Fibroblast of lung (primary cell): ENCODE data around the gene SRPK1. TPM values are rescaled to one million over a fixed set of nuclear protein-coding genes. Genes with fewer than 3 reads are reported as not detected.

Experiments used
- DNase-seq, 2 donors: peaks; one replicate each; pipeline versions ENCODE4 v3.0.0 to v3.0.0-alpha.2; 2010; ENCODE audit warnings: low read depth in 2 of 2
- H2AFZ ChIP-seq: 2 replicates; pipeline ENCODE4 v1.5.1; 2012; ENCODE audit warnings: low read length, control low read depth, inconsistent platforms
- H3K27ac ChIP-seq: 2 replicates; pipeline ENCODE4 v1.5.1; 2011; ENCODE audit warnings: low read length, control low read depth; ENCODE audit not compliant: insufficient read depth
- H3K27me3 ChIP-seq: 2 replicates; pipeline ENCODE4 v1.5.1; 2011; ENCODE audit warnings: mild to moderate bottlenecking, low read length; ENCODE audit not compliant: control insufficient read depth, insufficient read depth
- H3K36me3 ChIP-seq: 2 replicates; pipeline ENCODE4 v1.5.1; 2011; ENCODE audit warnings: low read length; ENCODE audit not compliant: control insufficient read depth, insufficient read depth
- H3K4me1 ChIP-seq: 2 replicates; pipeline ENCODE4 v1.5.1; 2011; ENCODE audit warnings: low read length; ENCODE audit not compliant: control insufficient read depth, insufficient read depth; ENCODE audit errors: extremely low read depth
- H3K4me2 ChIP-seq: 2 replicates; pipeline ENCODE4 v1.5.1; 2011; ENCODE audit warnings: low read length, control low read depth; ENCODE audit not compliant: insufficient read depth; ENCODE audit errors: extremely low read depth
- H3K4me3 ChIP-seq, 4 experiments: fragments of 200-600 bp in 1 of 4; sonication (generic) in 1 of 4; replicated peaks in 1 of 4; 2 replicates each; pipeline ENCODE4 v1.5.1; 2011 to 2016; ENCODE audit warnings: low read length in 4 of 4, low read depth in 3 of 4, mild to moderate bottlenecking in 3 of 4, control low read depth in 2 of 4, inconsistent platforms in 1 of 4, mixed read lengths in 1 of 4; ENCODE audit not compliant: insufficient read depth in 1 of 4; ENCODE audit errors: control extremely low read depth in 1 of 4
- H3K79me2 ChIP-seq: 2 replicates; pipeline ENCODE4 v1.5.1; 2012; ENCODE audit warnings: mild to moderate bottlenecking, low read length, inconsistent platforms; ENCODE audit not compliant: control insufficient read depth, insufficient read depth
- H3K9ac ChIP-seq: 2 replicates; pipeline ENCODE4 v1.5.1; 2011; ENCODE audit warnings: mild to moderate bottlenecking, low read length, control low read depth; ENCODE audit not compliant: insufficient read depth
- H3K9me3 ChIP-seq: 2 replicates; pipeline ENCODE4 v1.5.1; 2012; ENCODE audit warnings: low read depth, low read length; ENCODE audit not compliant: control insufficient read depth, insufficient read depth
- H4K20me1 ChIP-seq: 2 replicates; pipeline ENCODE4 v1.5.1; 2011; ENCODE audit warnings: low read length; ENCODE audit not compliant: control insufficient read depth, insufficient read depth; ENCODE audit errors: extremely low read depth
- CTCF ChIP-seq, 2 donors: IDR thresholded peaks in 1 of 2; conservative IDR thresholded peaks in 1 of 2; 1 replicate in 1 of 2; 2 replicates in 1 of 2; pipeline ENCODE4 v1.5.1; 2011 to 2012; ENCODE audit warnings: low read length in 2 of 2, control low read depth in 1 of 2, inconsistent platforms in 1 of 2, low read depth in 1 of 2, mild to moderate bottlenecking in 1 of 2
- EZH2 ChIP-seq: IDR thresholded peaks from 2 replicates; pipeline ENCODE4 v1.5.1; 2012; ENCODE audit warnings: low read length, control low read depth, mild to moderate bottlenecking; ENCODE audit errors: missing control alignments
- polyA plus RNA-seq, 2 donors: library from polyadenylated mRNA; depleted of rRNA in 1 of 2; stranded (reverse) in 1 of 2; unstranded in 1 of 2; fragments of >200 nt; gene quantifications; 2 replicates each; pipeline ENCODE4 v1.2.1, GENCODE V29; 2011 to 2012; ENCODE audit warnings: missing spikeins in 1 of 2
- total RNA-seq: library from RNA; depleted of rRNA; stranded (reverse); fragments of >200 nt; gene quantifications from 2 replicates; pipeline ENCODE4 v1.2.1, GENCODE V29; 2014

The SRPK1 gene
- total and polyA plus RNA-seq, 2 donors (not counting 1 experiment from before 2014, with no cell fraction given) = 22.2 to 44.8 TPM

- H3K9me3 ChIP-seq = no peaks in the 10 kb centered on the region
- no peak for DNase-seq
- H3K36me3 ChIP-seq = peaks cover 2% of the 10 kb centered on the region
- TF ChIP-seq CTCF (conservative IDR thresholded peaks at IDR 0.05 in 1 of 2, IDR thresholded peaks at IDR 0.05 in 1 of 2; ENCODE audit: low read depth in 1 of 2, low read length in 2 of 2) (no peak), EZH2 (no peak)
- H3K9ac ChIP-seq = no peak overlapping the region
- no peaks in the 10 kb centered on the region for H3K27me3 ChIP-seq
- H3K27ac ChIP-seq = no peak overlapping the region
- no peaks in the 10 kb centered on the region for H3K4me1 ChIP-seq
- H4K20me1 ChIP-seq = no peaks in the 10 kb centered on the region
- H3K4me2 ChIP-seq = no peak overlapping the region
- no peak overlapping the region for H3K4me3 ChIP-seq
- H3K79me2 ChIP-seq = no peaks in the 10 kb centered on the region
- no peak overlapping the region for H2AFZ ChIP-seq
Observed at GRCh38 chr6:35839019-35839418, 81.9 kb downstream of the SRPK1 start.

- Histone ChIP-seq H2AFZ (no peak overlapping the region), H3K27me3 (no peaks in the 10 kb centered on the region), H3K9me3 (no peaks in the 10 kb centered on the region), H3K4me1 (no peaks in the 10 kb centered on the region), H3K4me3 (no peak overlapping the region), H3K79me2 (no peaks in the 10 kb centered on the region), H3K4me2 (no peak overlapping the region), H3K36me3 (no peaks in the 10 kb centered on the region), H3K27ac (no peak overlapping the region), H4K20me1 (no peaks in the 10 kb centered on the region), H3K9ac (no peak overlapping the region)
- peak in 1 of 2 donors; percentile 11 for DNase-seq
- TF ChIP-seq CTCF (conservative IDR thresholded peaks at IDR 0.05 in 1 of 2, IDR thresholded peaks at IDR 0.05 in 1 of 2; ENCODE audit: low read depth in 1 of 2, low read length in 2 of 2) (no peak), EZH2 (no peak)
Observed at GRCh38 chr6:35833536-35833935, 87.4 kb downstream of the SRPK1 start.

GRCh38 chr6:35831257-35832007, 89.5 kb downstream of the SRPK1 start:
- no peak overlapping the region for H3K9ac ChIP-seq
- no peaks in the 10 kb centered on the region for H3K9me3 ChIP-seq
- H3K27ac ChIP-seq = no peak overlapping the region
- H3K79me2 ChIP-seq = no peaks in the 10 kb centered on the region
- H2AFZ ChIP-seq = no peak overlapping the region
- TF ChIP-seq EZH2 (no peak), CTCF (conservative IDR thresholded peaks at IDR 0.05 in 1 of 2, IDR thresholded peaks at IDR 0.05 in 1 of 2; ENCODE audit: low read depth in 1 of 2, low read length in 2 of 2) (no peak)
- no peaks in the 10 kb centered on the region for H3K36me3 ChIP-seq
- H3K4me2 ChIP-seq = no peak overlapping the region
- no peaks in the 10 kb centered on the region for H4K20me1 ChIP-seq
- no peak overlapping the region for H3K4me3 ChIP-seq
- H3K27me3 ChIP-seq = no peaks in the 10 kb centered on the region
- no peak for DNase-seq
- H3K4me1 ChIP-seq = no peaks in the 10 kb centered on the region
